ENCODE data around the gene MAP3K6. TPM values are rescaled to one million over a fixed set of nuclear protein-coding genes. Genes with fewer than 3 reads are reported as not detected.

Gene MAP3K6
- total RNA-seq, 1 experiment from 2014 or later, result 7.7 TPM

DNA sequence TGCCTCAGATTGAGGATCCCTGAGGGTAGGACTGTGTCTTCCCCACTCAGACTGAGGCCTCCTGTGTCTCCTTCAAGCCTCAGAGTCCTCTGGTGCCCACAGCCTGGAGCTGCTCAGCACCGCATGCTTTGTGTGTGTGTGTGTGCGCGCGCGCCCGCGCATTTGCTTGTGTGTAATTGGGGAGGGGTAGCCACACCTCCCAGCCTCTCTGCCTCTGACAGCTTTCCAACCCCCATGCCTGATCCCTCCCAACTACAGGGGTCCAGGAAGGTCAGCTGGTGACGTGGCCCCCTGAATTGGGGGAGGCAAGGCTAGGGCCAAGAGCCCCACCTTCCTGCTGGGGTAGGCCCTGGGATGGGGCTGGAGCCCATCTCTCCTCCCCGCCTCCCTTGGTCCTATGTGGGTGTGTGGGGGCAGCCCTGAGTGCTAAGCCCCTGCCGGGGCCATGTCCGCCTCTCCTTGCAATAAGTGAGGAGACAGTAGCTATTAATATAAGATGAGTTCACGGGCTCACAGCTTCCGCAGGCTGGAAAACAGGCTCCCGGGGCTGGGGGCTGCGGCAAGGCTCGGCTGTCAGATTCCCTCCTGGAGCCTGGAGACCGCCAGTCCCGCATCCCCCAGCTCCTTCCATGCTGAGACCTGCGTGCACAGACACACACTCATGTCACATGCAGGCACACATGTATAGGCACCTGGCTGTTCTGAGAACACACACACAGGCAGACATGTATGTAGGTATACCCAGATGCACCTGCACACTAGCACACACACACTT is 32.7 kb upstream of the MAP3K6 start:
- H3K4me1 ChIP-seq (ENCODE audit: insufficient read depth, low read length), result no peaks in the 10 kb centered on the region; the same call in 1 of the 2 replicates
- Mint-ChIP-seq H3K4me1 (peaks cover 42 to 62% of the 10 kb centered on the region in 2 experiments), H3K36me3 (ENCODE audit: insufficient read depth in 1 of 3, low read depth in 3 of 3) (peaks cover 0 to 3% (median 3%) of the 10 kb centered on the region in 3 experiments; a peak in 2 of 7 replicates), H3K9me3 (no peaks in the 10 kb centered on the region), H3K27ac (peak overlapping the region in 1 of 3 experiments; percentile 1; a peak in 2 of 7 replicates), H3K27me3 (ENCODE audit: low read depth) (no peaks in the 10 kb centered on the region; the same call in 1 of the 2 replicates), H3K4me3 (no peak overlapping the region)
- H3K14ac ChIP-seq (ENCODE audit: insufficient read depth, low read length), result no peak overlapping the region
- no peak overlapping the region for H3K9ac ChIP-seq (ENCODE audit: extremely low read depth, insufficient read length, low read length)
- H2AK5ac ChIP-seq (ENCODE audit: insufficient read length, low read length), result no peak overlapping the region
- no peak overlapping the region for H2BK12ac ChIP-seq (ENCODE audit: insufficient read length, low read depth, low read length)
- H2BK5ac ChIP-seq (ENCODE audit: insufficient read length, low read length), result no peak overlapping the region
- H2BK20ac ChIP-seq (ENCODE audit: low read depth, low read length, poor library complexity, severe bottlenecking), result no peak overlapping the region
- no peaks in the 10 kb centered on the region for H3K23me2 ChIP-seq (ENCODE audit: insufficient read length, low read depth, low read length, poor library complexity, severe bottlenecking)
- H4K8ac ChIP-seq (replicated peaks; ENCODE audit: insufficient read length, low read depth, low read length), result no peak overlapping the region
- no peak overlapping the region for H4K5ac ChIP-seq (ENCODE audit: insufficient read length, low read depth, low read length)
- no peaks in the 10 kb centered on the region for H4K20me1 ChIP-seq (ENCODE audit: control insufficient read depth, insufficient read depth, insufficient read length)
- no peak overlapping the region for H2AFZ ChIP-seq (ENCODE audit: low read length)
- no peak overlapping the region for H3T11ph ChIP-seq (ENCODE audit: low read length)
- no peak overlapping the region for H4K91ac ChIP-seq (ENCODE audit: insufficient read length, low read depth, low read length)
- no peaks in the 10 kb centered on the region for H3K79me2 ChIP-seq (ENCODE audit: insufficient read depth, low read length)
- no peak overlapping the region for H3K27ac ChIP-seq (ENCODE audit: insufficient read length, low read depth, low read length)
- H3K23ac ChIP-seq (ENCODE audit: insufficient read length, low read depth, low read length), result no peak overlapping the region
- H3K18ac ChIP-seq (ENCODE audit: insufficient read length, low read depth, low read length), result peak overlapping the region; percentile 56
- whole genome bisulfite sequencing (ENCODE audit: extremely low coverage, insufficient read length, low lambda C conversion rate), result no CpG with 5 or more reads among the region's 19 CpGs
- H3K27me3 ChIP-seq (ENCODE audit: insufficient read depth, low read length), result no peaks in the 10 kb centered on the region
- no peak overlapping the region for H3K56ac ChIP-seq (ENCODE audit: insufficient read length, low read depth, low read length)
- no peak for DNase-seq
- H3K79me1 ChIP-seq (ENCODE audit: insufficient read depth, low read depth, low read length, poor library complexity, severe bottlenecking), result no peaks in the 10 kb centered on the region
- TF ChIP-seq, protein P1, sequence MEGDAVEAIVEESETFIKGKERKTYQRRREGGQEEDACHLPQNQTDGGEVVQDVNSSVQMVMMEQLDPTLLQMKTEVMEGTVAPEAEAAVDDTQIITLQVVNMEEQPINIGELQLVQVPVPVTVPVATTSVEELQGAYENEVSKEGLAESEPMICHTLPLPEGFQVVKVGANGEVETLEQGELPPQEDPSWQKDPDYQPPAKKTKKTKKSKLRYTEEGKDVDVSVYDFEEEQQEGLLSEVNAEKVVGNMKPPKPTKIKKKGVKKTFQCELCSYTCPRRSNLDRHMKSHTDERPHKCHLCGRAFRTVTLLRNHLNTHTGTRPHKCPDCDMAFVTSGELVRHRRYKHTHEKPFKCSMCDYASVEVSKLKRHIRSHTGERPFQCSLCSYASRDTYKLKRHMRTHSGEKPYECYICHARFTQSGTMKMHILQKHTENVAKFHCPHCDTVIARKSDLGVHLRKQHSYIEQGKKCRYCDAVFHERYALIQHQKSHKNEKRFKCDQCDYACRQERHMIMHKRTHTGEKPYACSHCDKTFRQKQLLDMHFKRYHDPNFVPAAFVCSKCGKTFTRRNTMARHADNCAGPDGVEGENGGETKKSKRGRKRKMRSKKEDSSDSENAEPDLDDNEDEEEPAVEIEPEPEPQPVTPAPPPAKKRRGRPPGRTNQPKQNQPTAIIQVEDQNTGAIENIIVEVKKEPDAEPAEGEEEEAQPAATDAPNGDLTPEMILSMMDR (conservative IDR thresholded peaks at IDR 0.05), result no peak
- H3K4ac ChIP-seq (ENCODE audit: low read depth, low read length), result no peak overlapping the region
- no peak overlapping the region for H3K4me2 ChIP-seq (ENCODE audit: insufficient read depth, insufficient read length, low read length)
- H2BK15ac ChIP-seq (ENCODE audit: low read depth, low read length), result no peak overlapping the region
- no peaks in the 10 kb centered on the region for H3K9me3 ChIP-seq (ENCODE audit: control insufficient read depth, low read depth, low read length)
- no peak overlapping the region for H2BK120ac ChIP-seq (ENCODE audit: low read depth, low read length, poor library complexity, severe bottlenecking)

Measured in H9 (cell line).